ENCODE results near the gene AGBL1.
"Not testable (repeated sequence)": the region's sequence is repeated elsewhere in the genome, so short reads cannot be mapped to it uniquely, and the experiment has no call there.

Gene AGBL1

DNA sequence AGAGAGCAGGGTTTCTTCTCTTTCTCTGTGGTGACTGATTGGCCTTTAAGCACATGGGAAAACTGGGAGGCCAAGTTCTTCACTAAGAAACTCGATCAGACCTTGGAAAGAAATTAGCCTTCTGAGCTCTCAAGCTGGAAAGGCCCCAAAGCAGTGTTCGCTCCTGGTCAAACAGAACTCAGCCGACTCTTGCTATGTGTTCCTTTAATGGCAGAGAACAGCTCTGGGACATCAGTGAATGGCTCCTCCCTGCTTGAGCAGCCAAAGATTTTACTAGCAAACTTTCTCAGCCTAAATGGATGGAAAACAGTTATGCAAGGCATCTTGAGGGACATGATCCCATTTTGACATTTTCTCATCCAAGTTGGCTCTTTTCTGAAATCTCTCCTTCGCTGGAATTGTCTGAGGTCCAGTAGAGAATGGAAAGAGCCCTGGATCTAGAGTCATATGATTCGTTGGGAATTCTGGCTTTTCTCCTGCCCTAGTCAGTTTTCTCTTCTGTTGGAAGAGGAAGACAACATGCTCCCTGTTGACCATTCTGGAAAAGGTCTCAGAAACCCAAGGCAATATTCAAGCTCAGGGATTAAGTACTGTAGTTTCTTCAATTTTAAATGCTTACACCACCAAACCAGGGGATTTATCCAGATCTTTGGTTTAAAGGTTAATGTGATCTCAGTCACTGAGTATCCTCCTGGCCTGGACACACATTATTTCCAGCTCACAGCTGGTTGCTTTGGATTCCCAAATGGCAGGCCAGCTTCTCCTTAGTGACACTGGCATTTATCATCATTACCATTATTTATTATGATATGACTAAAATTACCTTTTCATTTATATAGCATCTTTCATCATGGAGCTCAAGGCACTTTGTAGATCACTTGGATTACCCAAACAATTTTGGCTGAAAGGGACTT, 319.6 kb downstream of the AGBL1 start:
- no peak for DNase-seq (ENCODE audit: low read depth)

- DNase-seq (ENCODE audit: low read depth) = no peak
Observed at GRCh38 chr15:86403221-86403620, 323.6 kb downstream of the AGBL1 start.

DNA sequence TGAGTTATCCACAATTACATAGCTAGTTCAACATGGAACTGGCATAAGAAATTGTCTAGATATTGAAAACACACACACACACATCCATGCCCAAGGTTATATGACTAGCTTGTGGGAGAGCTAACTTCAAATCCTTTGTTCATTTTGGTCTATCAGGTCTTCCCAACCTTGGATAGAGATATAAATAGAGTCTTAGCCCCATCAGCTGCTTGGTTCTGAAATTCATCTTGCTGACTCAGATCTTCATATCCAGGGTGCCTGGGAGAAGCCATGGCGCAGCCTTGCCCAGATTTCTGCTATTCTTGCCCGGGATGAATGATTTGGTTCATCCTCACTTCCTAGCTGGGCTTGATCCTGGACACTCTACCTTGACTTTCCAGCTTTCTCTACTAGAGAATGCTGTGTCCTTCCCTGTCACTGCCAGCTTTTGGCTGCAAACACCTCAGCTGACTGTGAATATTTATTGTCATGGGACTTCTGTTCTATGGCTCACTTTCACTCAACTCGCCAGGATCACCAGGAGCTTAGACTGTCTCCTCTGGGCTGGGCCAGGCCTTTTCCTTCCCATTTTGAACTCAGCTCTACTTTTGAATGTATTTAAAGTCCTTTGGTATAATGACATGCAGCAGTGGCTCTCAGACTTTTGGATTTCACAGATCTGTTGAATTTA, 324.4 kb downstream of the AGBL1 start:
- no peak for DNase-seq (ENCODE audit: low read depth)

GRCh38 chr15:86408261-86408660, 328.6 kb downstream of the AGBL1 start:
- DNase-seq (ENCODE audit: low read depth) = no peak

DNA sequence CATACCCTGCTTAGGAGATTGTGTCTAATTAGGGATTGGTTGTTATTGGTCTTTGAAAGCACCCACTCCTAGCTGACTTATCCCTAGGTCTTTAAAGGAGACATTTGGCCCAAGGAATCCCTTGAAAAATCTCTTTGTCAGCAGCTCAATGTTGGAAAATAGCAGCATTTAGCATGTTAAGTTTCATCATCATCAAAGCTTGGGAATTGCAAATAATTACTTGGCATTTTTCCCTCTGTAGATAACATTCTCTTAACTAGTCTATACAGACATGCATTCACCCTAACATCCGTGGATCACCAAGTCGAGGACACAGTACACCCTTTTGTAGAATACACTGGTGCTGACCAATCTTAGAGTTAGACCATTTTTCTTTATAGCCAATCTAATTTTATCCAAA, 332.2 kb downstream of the AGBL1 start:
- no peak for DNase-seq (ENCODE audit: low read depth)

DNA sequence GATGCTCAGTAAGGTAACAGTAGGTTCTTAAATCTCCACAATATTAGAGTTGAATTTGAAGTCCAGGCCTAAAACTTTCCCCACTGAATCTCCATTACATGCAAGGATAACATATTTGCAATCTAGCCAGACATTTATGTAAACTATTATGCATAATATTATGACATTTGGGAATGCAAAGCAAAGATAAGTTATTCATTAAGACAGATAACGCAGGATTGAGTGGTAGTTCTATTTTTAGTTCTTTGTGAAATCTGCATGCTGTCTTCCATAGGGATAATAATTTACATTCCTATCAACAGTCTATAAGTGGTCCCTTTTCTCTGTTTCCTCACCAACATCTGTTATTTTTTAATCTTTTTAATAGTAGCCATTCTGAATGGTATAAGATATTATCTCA, 333.5 kb downstream of the AGBL1 start:
- DNase-seq (ENCODE audit: low read depth) = no peak

GRCh38 chr15:86425746-86426145, 346.1 kb downstream of the AGBL1 start:
- no peak for DNase-seq (ENCODE audit: low read depth)

DNA sequence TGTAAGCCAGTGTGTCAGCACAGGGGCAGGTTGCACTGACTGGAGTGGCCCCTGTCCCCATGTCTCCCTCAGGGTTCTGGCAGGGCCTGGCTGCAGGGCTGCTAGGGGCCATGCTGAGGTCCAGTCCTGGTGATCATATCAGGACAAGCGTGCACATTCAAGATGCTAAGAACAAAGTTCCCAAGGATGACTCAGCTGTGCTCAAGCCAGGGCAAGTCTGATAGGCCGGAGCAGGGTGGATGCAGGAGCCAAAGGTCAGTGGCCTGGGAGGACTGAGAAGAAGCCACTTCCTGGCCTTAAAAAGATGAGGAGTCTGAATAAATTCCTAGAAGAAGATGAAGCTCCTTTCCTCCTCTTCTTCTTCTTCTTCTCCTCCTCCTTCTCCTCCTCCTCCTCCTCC, 353.2 kb downstream of the AGBL1 start:
- DNase-seq (ENCODE audit: low read depth) = no peak

- DNase-seq (ENCODE audit: low read depth) = no peak
Observed at GRCh38 chr15:86433983-86434382, 354.3 kb downstream of the AGBL1 start.

DNA sequence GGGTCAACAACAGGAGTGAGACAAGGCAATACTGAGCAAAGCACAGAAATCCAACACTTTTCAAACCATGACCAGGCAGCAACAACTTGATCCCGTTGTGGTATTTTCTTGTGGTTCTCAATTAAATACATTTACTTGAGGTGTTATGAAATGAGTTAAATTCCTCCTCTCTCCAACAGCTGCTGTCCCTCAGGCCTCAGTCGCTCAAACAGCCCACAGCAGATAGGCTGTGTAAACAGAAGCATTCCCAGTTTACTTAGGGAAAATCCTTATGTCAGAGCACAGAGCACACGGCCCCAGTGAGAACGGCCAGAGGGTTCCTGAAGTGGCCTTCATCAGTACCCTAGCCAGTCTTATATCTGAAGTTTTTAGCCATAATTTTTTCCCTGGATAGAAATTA, 359.9 kb downstream of the AGBL1 start:
- DNase-seq (ENCODE audit: low read depth) = no peak

- no peak for DNase-seq (ENCODE audit: low read depth)
Observed at GRCh38 chr15:86444527-86444926, 364.9 kb downstream of the AGBL1 start.

DNA sequence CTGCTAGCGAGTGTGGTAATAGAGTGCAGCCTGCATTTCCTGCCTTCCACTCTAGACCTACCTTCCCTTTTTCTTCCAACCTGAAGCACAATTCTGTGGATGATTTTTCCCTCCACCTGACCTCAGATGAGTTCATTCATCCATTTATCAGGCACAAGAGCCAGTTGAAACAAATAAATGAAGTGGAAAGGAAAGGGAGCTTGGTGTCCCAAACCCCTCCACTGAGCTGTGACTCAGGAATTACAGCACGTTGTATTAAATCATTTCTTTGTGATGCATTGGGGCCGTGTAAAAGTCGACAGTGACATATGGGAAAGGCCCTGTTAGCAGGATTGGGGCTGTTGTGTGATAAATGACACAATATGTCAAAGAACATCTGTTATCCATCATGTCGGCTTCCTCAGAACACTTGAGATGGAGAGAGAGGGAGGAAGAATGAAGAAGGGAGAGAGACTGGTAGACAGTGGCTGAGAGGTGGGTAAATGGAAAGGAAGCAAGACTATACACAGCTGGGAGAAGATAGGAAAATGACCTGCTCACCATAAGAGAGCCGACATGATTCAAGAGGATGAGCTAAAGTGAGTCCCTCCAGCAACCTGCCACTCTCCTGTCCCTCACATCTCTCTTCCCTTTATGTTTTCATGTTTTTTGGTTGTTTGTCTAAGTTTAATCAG, 366.0 kb downstream of the AGBL1 start:
- DNase-seq (ENCODE audit: low read depth) = no peak

GRCh38 chr15:86446253-86446640, 366.6 kb downstream of the AGBL1 start:
- no peak for DNase-seq (ENCODE audit: low read depth)

- not testable (repeated sequence) for DNase-seq (ENCODE audit: low read depth)
Observed at GRCh38 chr15:86465470-86466039, 385.9 kb downstream of the AGBL1 start.

DNA sequence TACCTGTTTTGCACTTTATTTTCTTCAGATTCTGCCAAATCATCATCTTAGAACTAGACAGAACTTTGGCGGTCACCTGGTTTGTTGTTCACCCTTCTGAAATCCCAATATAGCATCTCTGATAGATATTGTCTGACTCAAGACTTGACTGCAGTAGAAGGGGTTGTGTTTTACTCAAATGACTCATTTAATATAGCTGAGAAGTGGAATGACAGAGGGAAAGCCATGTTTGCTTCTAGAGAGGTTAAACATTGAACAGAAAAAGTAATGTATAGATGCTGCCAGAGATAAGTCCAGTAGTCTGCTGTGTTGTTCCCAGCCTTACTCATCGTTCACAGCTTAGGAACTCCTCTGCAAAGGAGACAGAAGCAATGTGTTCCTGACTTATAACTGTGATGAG, 402.0 kb downstream of the AGBL1 start:
- DNase-seq (ENCODE audit: low read depth) = no peak

GRCh38 chr15:86483936-86484335, 404.3 kb downstream of the AGBL1 start:
- no peak for DNase-seq (ENCODE audit: low read depth)

DNA sequence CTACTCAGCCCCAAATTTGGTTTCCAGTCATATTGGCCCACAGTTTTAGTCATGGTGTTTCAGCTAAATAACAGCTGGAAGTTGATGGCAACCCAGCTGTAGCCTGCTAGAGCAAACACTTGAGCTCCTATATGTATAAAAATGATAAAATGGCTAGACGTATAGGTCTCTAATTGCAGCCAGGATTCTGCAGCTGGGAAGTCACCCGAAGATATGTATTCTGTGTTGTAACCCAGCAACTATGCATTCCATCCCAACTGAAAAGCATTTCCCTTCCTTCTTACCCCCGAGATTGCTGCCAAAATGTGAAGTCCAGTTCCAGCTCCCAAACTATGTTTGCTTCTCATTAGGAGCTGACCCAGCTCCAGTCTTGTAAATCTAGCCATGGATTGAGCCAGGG, 408.4 kb downstream of the AGBL1 start:
- DNase-seq (ENCODE audit: low read depth) = no peak

DNA sequence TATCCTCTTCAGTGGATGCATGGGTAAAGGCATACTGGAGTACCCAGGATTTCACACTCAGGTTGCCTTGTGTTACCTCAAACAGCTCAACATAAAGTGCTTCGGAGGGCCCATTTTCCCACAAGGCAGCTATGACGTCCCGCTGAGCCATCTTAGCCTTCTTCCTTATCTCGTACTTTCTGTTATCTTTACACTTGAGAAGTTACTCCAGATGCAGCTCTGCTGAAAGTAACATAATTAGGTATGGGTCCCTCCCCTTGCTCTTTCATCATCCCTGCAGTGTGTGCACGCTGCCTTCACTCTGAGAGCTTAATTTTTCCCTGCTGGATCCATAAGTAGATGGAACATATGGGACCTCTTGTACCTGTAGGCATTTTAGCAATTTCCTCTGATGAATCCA, 410.3 kb downstream of the AGBL1 start:
- DNase-seq (ENCODE audit: low read depth) = no peak

- DNase-seq (ENCODE audit: low read depth) = no peak
Observed at GRCh38 chr15:86491118-86491517, 411.4 kb downstream of the AGBL1 start.

DNA sequence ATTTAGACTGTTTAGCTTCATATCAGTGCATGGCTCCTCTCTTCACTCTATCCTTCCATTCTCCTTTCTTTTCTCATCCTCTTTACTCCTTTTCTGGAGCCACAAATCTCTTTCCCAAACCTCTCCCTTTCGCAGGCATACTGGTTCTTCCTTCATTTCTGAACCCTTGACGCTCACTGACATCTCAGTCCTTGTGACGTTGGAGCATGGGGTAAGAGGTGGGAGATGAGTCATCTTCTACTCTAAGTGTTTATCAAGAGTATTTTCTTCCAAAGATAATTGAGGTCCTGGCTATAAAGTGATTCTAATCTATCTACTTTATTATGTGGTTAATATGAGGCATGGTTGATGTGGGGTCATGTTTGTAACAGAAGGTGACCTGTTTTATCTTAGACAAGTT, 414.2 kb downstream of the AGBL1 start:
- no peak for DNase-seq (ENCODE audit: low read depth)

- DNase-seq (ENCODE audit: low read depth) = no peak
Observed at GRCh38 chr15:86494475-86494874, 414.8 kb downstream of the AGBL1 start.

DNA sequence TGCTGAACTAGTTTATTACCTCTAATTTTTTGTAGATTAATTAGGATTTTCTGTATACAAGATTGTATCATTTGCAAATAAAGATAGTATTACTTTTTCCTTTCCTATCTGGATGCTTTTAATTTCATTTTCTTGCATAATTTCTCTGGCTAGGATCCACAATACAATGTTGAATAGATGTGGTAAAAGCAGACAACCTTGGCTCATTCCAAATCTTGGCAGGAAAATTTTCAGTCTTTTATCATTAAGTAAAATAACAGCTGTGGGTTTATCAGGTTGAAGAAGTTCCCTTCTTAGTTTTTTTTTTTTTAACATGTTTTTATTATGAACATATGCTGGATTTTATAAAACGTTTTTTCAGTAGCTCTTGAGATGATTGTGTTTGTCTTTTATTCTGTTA, 422.6 kb downstream of the AGBL1 start:
- DNase-seq (ENCODE audit: low read depth) = no peak

- DNase-seq (ENCODE audit: low read depth) = no peak
Observed at GRCh38 chr15:86505951-86506350, 426.3 kb downstream of the AGBL1 start.

Data from activated T-helper 9 cell treated with anti-CD3 and anti-CD28 coated beads, Interleukin-2, amount 50 U/mL, for 16 hours (primary cell).